ENCODE measurements around the gene ZBTB43.

- TF ChIP-seq, protein P1, sequence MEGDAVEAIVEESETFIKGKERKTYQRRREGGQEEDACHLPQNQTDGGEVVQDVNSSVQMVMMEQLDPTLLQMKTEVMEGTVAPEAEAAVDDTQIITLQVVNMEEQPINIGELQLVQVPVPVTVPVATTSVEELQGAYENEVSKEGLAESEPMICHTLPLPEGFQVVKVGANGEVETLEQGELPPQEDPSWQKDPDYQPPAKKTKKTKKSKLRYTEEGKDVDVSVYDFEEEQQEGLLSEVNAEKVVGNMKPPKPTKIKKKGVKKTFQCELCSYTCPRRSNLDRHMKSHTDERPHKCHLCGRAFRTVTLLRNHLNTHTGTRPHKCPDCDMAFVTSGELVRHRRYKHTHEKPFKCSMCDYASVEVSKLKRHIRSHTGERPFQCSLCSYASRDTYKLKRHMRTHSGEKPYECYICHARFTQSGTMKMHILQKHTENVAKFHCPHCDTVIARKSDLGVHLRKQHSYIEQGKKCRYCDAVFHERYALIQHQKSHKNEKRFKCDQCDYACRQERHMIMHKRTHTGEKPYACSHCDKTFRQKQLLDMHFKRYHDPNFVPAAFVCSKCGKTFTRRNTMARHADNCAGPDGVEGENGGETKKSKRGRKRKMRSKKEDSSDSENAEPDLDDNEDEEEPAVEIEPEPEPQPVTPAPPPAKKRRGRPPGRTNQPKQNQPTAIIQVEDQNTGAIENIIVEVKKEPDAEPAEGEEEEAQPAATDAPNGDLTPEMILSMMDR (IDR thresholded peaks at IDR 0.05), result no peak
- TF ChIP-seq POLR2A (IDR thresholded peaks at IDR 0.05), result no peak
Measured at GRCh38 chr9:126793686-126794417, 11.0 kb upstream of the ZBTB43 start.
